ENCODE measurements around the gene COL4A2.

DNA sequence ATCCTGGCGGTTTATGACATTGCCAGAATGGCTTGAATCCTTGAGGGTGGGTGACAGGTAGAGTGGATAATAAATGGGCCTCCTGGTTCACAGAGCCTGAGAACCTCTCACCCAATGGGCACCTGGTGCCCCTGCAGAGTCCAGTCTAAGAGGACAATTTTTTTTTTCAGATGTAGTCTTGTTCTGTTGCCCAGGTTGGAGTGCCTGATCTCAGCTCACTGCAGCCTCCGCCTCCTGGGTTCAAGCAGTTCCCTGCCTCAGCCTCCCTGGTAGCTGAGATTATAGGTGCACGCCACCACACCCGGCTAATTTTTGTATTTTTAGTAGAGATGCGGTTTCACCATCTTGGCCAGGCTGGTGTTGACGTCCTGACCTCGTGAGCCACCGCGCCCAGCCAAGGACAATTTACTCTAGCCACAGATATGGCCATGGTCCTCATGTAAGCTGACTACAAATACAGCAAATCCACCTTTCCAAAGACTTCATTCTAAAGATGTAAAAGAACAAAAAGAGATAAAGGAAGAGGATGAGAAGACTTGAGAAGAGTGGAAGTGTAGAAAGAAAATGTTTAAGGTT lies 33.0 kb downstream of the COL4A2 start:
- TF ChIP-seq, protein P1, sequence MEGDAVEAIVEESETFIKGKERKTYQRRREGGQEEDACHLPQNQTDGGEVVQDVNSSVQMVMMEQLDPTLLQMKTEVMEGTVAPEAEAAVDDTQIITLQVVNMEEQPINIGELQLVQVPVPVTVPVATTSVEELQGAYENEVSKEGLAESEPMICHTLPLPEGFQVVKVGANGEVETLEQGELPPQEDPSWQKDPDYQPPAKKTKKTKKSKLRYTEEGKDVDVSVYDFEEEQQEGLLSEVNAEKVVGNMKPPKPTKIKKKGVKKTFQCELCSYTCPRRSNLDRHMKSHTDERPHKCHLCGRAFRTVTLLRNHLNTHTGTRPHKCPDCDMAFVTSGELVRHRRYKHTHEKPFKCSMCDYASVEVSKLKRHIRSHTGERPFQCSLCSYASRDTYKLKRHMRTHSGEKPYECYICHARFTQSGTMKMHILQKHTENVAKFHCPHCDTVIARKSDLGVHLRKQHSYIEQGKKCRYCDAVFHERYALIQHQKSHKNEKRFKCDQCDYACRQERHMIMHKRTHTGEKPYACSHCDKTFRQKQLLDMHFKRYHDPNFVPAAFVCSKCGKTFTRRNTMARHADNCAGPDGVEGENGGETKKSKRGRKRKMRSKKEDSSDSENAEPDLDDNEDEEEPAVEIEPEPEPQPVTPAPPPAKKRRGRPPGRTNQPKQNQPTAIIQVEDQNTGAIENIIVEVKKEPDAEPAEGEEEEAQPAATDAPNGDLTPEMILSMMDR (optimal IDR thresholded peaks at IDR 0.05 in 1 of 3, IDR thresholded peaks at IDR 0.05 in 1 of 3, conservative IDR thresholded peaks at IDR 0.05 in 1 of 3; ENCODE audit: extremely low read depth in 1 of 3, insufficient read depth in 2 of 3, low read length in 3 of 3): no peak
- TF ChIP-seq EZH2 (IDR thresholded peaks at IDR 0.05; ENCODE audit: low read length): no peak

Data from keratinocyte (primary cell).